Measurements from ENCODE around the gene ST3GAL4.
"Not testable (repeated sequence)": the region's sequence is repeated elsewhere in the genome, so short reads cannot be mapped to it uniquely, and the experiment has no call there.

Gene ST3GAL4

GRCh38 chr11:126360049-126360446, 4.6 kb downstream of the ST3GAL4 start:
- no peak for TF ChIP-seq CTCF (IDR thresholded peaks at IDR 0.05)
- TF ChIP-seq ZFX (IDR thresholded peaks at IDR 0.05; ENCODE audit: borderline replicate concordance): no peak
- H3K27ac ChIP-seq: no peak overlapping the region

DNA sequence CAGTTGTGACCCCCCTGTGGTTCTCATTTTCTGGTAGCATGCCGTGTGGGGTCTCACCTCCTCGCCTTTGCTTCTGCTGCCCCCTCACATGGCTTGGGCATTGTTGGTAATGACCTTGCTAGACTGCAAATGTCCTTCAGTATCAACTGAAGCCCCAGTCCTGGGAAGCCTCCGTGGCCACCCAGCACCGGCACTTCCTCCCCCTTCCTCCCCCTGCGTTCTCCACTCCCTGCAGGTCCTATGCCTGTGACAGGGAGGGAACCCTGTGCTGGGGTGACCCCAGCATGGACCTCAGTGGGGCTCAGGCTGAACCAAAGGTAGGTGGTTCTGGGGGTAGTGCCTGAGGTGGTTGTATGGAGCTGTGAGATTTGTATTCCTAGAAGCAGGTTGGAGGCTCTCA, 5.9 kb downstream of the ST3GAL4 start:
- TF ChIP-seq ZFX (IDR thresholded peaks at IDR 0.05; ENCODE audit: borderline replicate concordance) (no peak), CTCF (IDR thresholded peaks at IDR 0.05) (no peak)
- no peak overlapping the region for H3K27ac ChIP-seq

GRCh38 chr11:126362879-126363655, 7.6 kb downstream of the ST3GAL4 start:
- TF ChIP-seq ZFX (IDR thresholded peaks at IDR 0.05; ENCODE audit: borderline replicate concordance): no peak
- H3K27ac ChIP-seq: no peak overlapping the region

- TF ChIP-seq ZFX (IDR thresholded peaks at IDR 0.05; ENCODE audit: borderline replicate concordance): no peak
- no peak for TF ChIP-seq CTCF (IDR thresholded peaks at IDR 0.05)
- H3K27ac ChIP-seq: no peak overlapping the region
These were observed 8.3 kb downstream of the ST3GAL4 start for GRCh38 chr11:126363706-126364248.

DNA sequence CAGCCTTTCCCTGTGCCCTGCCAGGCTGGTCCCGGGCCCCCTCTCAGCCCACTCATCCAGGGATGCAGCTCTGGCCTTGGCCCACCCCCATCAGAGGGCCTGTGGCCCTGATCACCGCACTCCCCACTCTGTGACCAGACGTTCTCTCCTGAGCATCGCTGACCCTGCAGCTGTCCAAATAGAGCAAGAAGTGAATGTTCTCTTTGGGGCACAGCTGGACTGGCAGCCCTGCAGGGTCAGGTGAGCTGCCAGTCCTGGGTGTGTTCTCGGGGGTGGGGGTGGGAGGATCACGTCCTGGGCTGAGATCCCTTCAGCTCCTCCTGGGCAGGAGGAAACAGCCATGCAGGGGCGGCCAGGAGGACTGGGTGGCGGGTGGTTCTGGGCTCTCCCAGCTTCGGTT, 9.2 kb downstream of the ST3GAL4 start:
- H3K27ac ChIP-seq: not testable (repeated sequence)

DNA sequence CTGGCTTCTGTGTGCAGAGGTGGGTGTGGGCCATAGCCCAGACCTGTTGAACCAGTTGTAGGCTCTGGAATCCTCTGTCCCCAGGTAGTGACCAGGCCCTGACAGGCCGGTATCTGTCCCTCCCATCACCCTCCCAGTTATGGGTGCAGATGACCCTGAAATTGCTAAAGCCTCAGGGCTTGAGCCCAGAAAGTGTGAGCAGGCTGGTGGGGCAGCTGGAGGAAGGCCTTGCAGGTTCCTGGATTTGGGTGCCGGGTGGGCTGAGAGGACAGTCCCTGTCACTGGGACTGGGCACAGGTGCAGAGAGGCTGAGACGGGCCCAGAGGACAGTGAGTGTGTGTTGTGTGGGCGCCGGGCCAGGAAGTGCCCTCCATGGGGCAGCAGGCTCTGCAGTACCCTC, 10.0 kb downstream of the ST3GAL4 start:
- H3K27ac ChIP-seq: not testable (repeated sequence)

GRCh38 chr11:126366064-126366822, 10.8 kb downstream of the ST3GAL4 start:
- no peak overlapping the region for H3K27ac ChIP-seq
- TF ChIP-seq ZFX (IDR thresholded peaks at IDR 0.05; ENCODE audit: borderline replicate concordance): no peak
- no peak for TF ChIP-seq CTCF (IDR thresholded peaks at IDR 0.05)

GRCh38 chr11:126366823-126367654, 11.6 kb downstream of the ST3GAL4 start:
- H3K27ac ChIP-seq: not testable (repeated sequence)

- not testable (repeated sequence) for H3K27ac ChIP-seq
These were observed 12.3 kb downstream of the ST3GAL4 start for GRCh38 chr11:126367806-126368205.

Data from 22Rv1 (cell line).